HG02981 (cell line): ENCODE data around the gene RASGRF1.
"Not testable (repeated sequence)": the region's sequence is repeated elsewhere in the genome, so short reads cannot be mapped to it uniquely, and the experiment has no call there.

ENCODE experiments used
- ATAC-seq: cut with Tn5 transposase; IDR thresholded peaks from one replicate; pipeline ENCODE4 v1.9.1; 2021; ENCODE audit warnings: mild to moderate bottlenecking, moderate library complexity; ENCODE audit not compliant: unreplicated experiment

RASGRF1 gene

GRCh38 chr15:78932258-78932808, 158.2 kb downstream of the RASGRF1 start:
- ATAC-seq: no peak

GRCh38 chr15:78931439-78932257, 158.9 kb downstream of the RASGRF1 start:
- ATAC-seq: no peak

DNA sequence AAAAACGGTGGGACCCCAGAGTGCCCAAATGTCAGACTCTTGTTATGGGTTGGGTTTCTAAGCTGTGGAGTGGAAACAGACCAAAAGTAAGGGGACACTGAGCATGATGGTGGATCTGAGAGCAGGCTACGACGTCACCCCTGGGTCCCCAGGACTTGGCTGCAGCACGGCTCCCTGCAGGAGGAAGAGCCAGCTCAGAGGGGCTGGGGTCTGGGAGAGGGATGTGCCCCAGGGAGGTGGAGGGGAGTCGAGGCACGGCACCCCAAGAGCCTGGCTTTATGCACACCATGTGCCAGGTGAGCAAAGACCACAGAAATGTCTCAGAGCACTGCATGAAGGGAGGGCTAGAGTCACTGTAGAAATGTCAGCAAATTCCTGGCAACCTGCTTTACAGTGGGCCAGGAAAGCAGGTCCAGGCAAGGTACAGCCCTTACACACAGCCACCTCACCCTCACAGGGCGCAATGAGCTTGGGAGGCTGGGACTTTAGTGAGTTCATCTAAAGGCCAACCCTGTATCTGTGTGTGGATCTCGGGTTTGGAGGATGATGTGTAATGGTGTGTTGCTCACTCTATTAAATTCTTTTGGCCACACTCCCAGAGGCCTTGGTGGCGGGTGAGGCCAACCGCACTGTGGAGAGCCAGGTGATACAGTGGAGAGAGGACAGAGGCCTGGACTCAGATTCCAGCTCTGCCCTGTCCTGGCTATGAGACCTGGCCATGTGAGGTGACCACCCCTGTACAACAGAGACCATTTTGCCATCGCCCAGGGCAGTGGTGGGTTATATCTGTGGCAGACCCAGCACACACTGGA, 159.8 kb downstream of the RASGRF1 start:
- no peak for ATAC-seq

DNA sequence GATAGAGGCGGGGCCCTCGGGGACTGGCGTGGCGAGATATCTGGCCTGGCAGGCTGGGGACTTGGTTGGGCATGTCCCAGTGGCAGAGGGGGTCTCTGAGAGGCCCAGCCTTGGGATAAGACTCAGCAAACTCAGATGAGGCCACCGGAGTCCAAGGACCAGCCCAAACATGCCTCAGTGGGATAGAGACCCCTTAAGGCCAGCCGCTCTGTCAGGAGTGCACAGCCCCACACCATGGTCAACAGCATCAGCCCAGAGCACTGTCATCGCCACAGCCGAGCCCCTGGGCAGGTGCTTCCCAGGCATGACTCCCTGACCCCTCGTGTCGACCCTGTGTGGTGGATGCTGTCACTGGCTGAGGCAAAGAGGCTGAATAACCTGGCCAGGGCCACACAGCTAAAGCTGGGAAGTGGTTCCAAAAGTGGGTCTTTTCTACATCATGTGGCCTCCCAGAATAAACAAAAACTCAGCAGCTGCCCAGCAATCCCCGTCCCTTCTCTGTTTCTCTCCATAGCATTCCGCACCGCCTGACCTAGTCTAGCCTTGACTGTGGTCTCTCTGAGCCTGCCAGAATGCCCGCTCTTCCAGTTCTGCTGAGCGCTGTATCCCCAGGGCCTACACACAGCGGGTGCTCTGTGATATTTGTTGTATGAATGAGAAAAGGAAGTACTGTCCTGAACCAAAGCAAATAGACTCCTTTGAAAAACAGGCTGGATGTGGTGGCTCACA, 160.9 kb downstream of the RASGRF1 start:
- ATAC-seq: no peak

- no peak for ATAC-seq
Measured at GRCh38 chr15:78928616-78929093, 161.9 kb downstream of the RASGRF1 start.

- not testable (repeated sequence) for ATAC-seq
Measured at GRCh38 chr15:78928176-78928575, 162.4 kb downstream of the RASGRF1 start.

DNA sequence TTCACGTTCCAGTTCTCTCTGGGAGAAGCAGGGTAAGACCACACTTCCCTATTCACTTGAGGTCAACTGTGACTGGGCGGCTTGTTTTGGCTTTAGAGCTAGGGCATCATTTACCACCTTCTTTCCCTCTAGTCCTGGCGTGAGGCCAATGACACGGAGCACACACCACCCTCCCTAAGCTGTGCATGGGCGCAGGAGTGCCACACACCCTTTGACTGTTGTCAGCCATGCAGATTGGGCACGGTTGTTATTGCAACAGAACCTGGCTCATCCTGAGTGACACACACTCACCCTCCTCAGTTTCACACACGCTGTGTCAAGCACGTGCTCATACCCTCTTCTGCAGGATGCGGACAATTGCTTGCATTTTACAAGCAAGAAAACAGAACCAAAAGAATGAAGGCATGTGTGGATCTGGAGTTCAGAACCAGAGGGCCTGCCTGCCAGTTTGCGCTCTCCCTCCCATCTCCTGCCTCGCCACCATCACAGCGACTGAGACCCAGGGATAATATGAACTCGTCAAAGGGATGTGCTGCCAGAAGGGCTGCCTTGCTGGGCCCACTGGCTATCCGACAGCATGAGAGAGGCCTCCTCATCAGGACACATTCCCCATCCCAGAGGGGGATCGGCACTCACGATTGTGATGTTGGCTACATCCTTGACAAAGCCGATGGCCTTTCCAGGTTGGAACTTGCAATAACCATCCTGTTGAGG, 163.3 kb downstream of the RASGRF1 start:
- no peak for ATAC-seq

- no peak for ATAC-seq
Measured at GRCh38 chr15:78925956-78926743, 164.4 kb downstream of the RASGRF1 start.

- ATAC-seq: no peak
Measured at GRCh38 chr15:78925076-78925624, 165.4 kb downstream of the RASGRF1 start.

- ATAC-seq: no peak
Measured at GRCh38 chr15:78923480-78924360, 166.9 kb downstream of the RASGRF1 start.

DNA sequence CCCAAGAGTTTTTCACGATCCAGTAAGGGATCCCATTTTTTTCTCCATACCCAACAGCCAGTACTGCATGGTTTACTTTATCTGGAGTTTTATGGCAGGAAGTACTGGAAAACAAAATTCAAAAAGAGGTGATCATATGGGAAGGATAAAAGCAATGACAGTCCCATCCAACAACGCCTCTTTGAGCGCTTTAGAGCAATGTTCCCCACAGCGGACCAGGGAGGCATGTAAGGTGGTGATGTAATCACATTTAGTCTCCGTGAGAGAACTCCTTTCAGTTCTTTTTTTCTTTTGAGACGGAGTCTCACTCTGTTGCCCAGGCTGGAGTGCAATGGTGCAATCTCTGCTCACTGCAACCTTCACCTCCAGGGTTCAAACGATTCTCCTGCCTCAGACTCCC, 167.6 kb downstream of the RASGRF1 start:
- no peak for ATAC-seq

DNA sequence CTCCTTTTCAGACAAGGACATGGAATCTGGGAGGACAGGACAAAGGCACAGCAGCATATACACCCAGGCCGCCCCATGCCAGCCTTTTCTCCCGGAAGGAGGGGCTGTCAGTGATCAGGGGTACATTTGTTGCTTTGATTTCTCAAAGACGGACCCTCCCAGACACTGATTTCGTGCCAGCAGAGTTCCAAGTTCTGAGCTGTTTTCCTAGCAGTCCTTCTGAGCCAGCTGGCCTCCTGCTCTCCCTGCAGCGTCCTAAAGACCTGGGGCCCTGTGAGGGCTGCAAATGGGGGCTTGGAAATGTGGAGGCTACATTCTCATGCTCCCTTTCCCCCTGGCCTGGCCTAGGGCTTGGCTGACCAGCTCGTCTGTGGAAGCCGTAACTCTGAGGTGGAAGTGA, 168.1 kb downstream of the RASGRF1 start:
- ATAC-seq: no peak

DNA sequence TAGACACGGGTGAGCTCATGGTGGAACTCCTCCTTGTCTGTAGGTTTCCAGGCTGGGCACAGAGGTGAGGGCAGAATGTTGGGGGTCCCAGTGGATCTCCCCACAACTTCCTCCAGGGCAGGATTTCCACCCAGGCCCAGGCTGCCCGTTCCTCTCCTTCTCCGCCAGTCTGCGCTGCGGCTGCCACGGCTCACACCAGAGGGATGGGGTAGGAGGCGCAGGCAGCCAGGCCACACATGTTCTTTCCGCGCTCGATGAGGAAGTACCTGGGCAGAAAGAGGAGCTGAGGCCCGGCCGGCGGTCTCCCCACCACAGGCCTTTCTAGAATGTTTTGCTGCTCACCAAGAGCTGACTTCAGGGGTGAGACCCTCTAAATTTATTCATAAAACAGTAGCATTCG, 168.6 kb downstream of the RASGRF1 start:
- no peak for ATAC-seq

DNA sequence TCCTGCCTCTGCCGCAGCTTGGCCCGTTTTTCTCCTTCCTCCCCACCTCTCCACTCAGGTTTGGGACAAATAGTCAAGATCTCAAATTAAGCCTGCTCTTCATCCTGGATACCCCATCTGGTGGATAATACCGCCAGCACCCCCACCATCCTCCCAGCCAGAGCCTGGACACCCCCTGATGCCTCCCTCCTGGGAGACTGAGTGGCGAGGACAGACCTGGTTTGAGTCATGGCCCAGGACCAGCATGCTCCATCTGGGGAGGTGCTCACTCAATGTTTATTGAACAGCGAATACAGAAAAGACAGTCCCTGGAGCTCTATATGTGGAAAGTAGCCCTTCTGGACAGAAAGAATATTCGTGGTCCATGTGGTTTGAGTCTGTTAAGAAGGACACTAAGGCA, 169.1 kb downstream of the RASGRF1 start:
- ATAC-seq: no peak

GRCh38 chr15:78917888-78918287, 172.7 kb downstream of the RASGRF1 start:
- ATAC-seq: no peak

DNA sequence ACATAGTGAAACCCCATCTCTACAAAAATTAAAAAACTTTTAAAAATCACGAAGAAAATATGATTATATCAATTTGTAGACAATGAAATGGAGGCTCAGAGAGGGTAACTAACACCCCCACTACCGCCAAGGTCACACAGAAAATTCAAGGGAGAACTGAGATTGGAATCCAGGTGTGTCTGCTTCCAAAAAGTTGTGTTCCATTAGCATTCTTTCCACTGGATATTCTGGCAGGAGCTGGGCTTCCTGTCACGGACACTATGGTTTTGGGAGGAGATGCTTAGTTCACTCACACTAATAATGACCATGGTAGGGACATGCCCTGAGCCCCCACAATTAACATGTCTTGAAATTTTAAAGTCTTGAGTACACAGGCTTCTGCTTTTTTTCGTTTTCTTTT, 174.5 kb downstream of the RASGRF1 start:
- ATAC-seq: no peak

- no peak for ATAC-seq
Measured at GRCh38 chr15:78915341-78916087, 175.1 kb downstream of the RASGRF1 start.
